Ishikawa (cell line): ENCODE results near the gene NAV2.

Experiments
- CEBPB ChIP-seq: IDR thresholded peaks from 2 replicates; pipeline ENCODE4 v1.6.1; 2012
- CREB1 ChIP-seq: IDR thresholded peaks from 2 replicates; pipeline ENCODE4 v1.6.1; 2012; ENCODE audit warnings: low read depth
- EGR1 ChIP-seq: IDR thresholded peaks from 2 replicates; pipeline ENCODE4 v1.6.1; 2012
- EP300 ChIP-seq: IDR thresholded peaks from 2 replicates; pipeline ENCODE4 v1.6.1; 2012; ENCODE audit warnings: borderline replicate concordance
- FOXM1 ChIP-seq: IDR thresholded peaks from 2 replicates; pipeline ENCODE4 v1.6.1; 2012; ENCODE audit warnings: low read depth, borderline replicate concordance
- MAX ChIP-seq: IDR thresholded peaks from 2 replicates; pipeline ENCODE4 v1.6.1; 2012
- NFIC ChIP-seq: IDR thresholded peaks from 2 replicates; pipeline ENCODE4 v1.6.1; 2012
- RAD21 ChIP-seq: IDR thresholded peaks from 2 replicates; pipeline ENCODE4 v1.6.1; 2012; ENCODE audit warnings: low read depth
- REST ChIP-seq: IDR thresholded peaks from 2 replicates; pipeline ENCODE4 v1.6.1; 2012; ENCODE audit warnings: low read depth, mild to moderate bottlenecking
- TAF1 ChIP-seq: IDR thresholded peaks from 2 replicates; pipeline ENCODE4 v1.6.1; 2012; ENCODE audit warnings: low read depth, mild to moderate bottlenecking
- TCF12 ChIP-seq: IDR thresholded peaks from 2 replicates; pipeline ENCODE4 v1.6.1; 2012; ENCODE audit warnings: low read depth
- TEAD4 ChIP-seq: IDR thresholded peaks from 2 replicates; pipeline ENCODE4 v1.6.1; 2012
- USF1 ChIP-seq: IDR thresholded peaks from 2 replicates; pipeline ENCODE4 v1.6.1; 2012
- YY1 ChIP-seq: IDR thresholded peaks from 2 replicates; pipeline ENCODE4 v1.6.1; 2012; ENCODE audit warnings: low read depth
- ZBTB7A ChIP-seq: IDR thresholded peaks from 2 replicates; pipeline ENCODE4 v1.6.1; 2012; ENCODE audit warnings: low read depth

The NAV2 gene

GRCh38 chr11:19912958-19913892 is 200.6 kb downstream of the NAV2 start:
- TF ChIP-seq YY1 (no peak), REST (no peak), CEBPB (no peak), USF1 (no peak), TCF12 (no peak)

GRCh38 chr11:19913893-19914249 is 201.2 kb downstream of the NAV2 start:
- TF ChIP-seq RAD21 (no peak), EP300 (no peak), USF1 (no peak), FOXM1 (no peak), YY1 (no peak), TAF1 (no peak), CREB1 (no peak), EGR1 (no peak), ZBTB7A (no peak), NFIC (no peak), CEBPB (no peak), REST (no peak), TEAD4 (no peak)

- TF ChIP-seq TEAD4: no peak
- no peak for TF ChIP-seq TCF12
- no peak for TF ChIP-seq ZBTB7A
- no peak for TF ChIP-seq REST
- TF ChIP-seq RAD21: no peak
- TF ChIP-seq CREB1: no peak
- no peak for TF ChIP-seq USF1
- no peak for TF ChIP-seq CEBPB
- TF ChIP-seq FOXM1: no peak
- no peak for TF ChIP-seq TAF1
- no peak for TF ChIP-seq YY1
- no peak for TF ChIP-seq NFIC
- TF ChIP-seq EP300: no peak
- no peak for TF ChIP-seq MAX
- TF ChIP-seq EGR1: no peak
These were observed 203.2 kb downstream of the NAV2 start for GRCh38 chr11:19915808-19916207.

GRCh38 chr11:19917069-19917468 is 204.4 kb downstream of the NAV2 start:
- TF ChIP-seq EP300: no peak
- no peak for TF ChIP-seq USF1
- TF ChIP-seq CREB1: no peak
- no peak for TF ChIP-seq REST
- TF ChIP-seq TEAD4: no peak
- TF ChIP-seq ZBTB7A: no peak
- TF ChIP-seq YY1: no peak
- TF ChIP-seq MAX: no peak
- TF ChIP-seq CEBPB: no peak
- TF ChIP-seq FOXM1: no peak
- TF ChIP-seq NFIC: no peak
- no peak for TF ChIP-seq TCF12
- no peak for TF ChIP-seq RAD21
- no peak for TF ChIP-seq TAF1
- no peak for TF ChIP-seq EGR1
